Measurements from ENCODE around the gene ARRB1. TPM values are rescaled to one million over a fixed set of nuclear protein-coding genes. Genes with fewer than 3 reads are reported as not detected.

ARRB1 gene
- total RNA-seq, 1 experiment from 2014 or later, result 24.2 TPM

GRCh38 chr11:75305993-75306392 lies 45.5 kb downstream of the ARRB1 start:
- H3K4me3 ChIP-seq (replicated peaks in 1 of 2; ENCODE audit: low read depth in 1 of 2, low read length in 2 of 2), result no peak overlapping the region
- H3K27me3 ChIP-seq (ENCODE audit: insufficient read depth, low read length), result no peaks in the 10 kb centered on the region
- POLR2A ChIA-PET, result no interaction called here
- H3K4me1 ChIP-seq (ENCODE audit: control insufficient read depth in 1 of 2, insufficient read depth in 2 of 2, low read length in 2 of 2), result peaks cover 0 to 18% of the 10 kb centered on the region in 2 experiments; a peak in 2 of 4 replicates
- ATAC-seq, result no peak
- TF ChIP-seq JUND (IDR thresholded peaks at IDR 0.05) (no peak), RAD21 (IDR thresholded peaks at IDR 0.05; ENCODE audit: low read depth) (no peak), YY1 (IDR thresholded peaks at IDR 0.05; ENCODE audit: extremely low read depth, insufficient replicate concordance, low read depth, low read length) (no peak), EGR1 (IDR thresholded peaks at IDR 0.05; ENCODE audit: low read depth) (no peak), EZH2phosphoT487 (IDR thresholded peaks at IDR 0.05; ENCODE audit: borderline replicate concordance) (no peak), SIN3A (IDR thresholded peaks at IDR 0.05; ENCODE audit: low read depth) (no peak), CEBPB (IDR thresholded peaks at IDR 0.05; ENCODE audit: low read depth) (no peak), REST (IDR thresholded peaks at IDR 0.05; ENCODE audit: low read depth) (no peak), FOSL1 (IDR thresholded peaks at IDR 0.05; ENCODE audit: low read depth) (no peak), POLR2AphosphoS5 (IDR thresholded peaks at IDR 0.05; ENCODE audit: low read depth, low read length) (no peak), SRF (IDR thresholded peaks at IDR 0.05; ENCODE audit: low read depth) (no peak), EZH2 (IDR thresholded peaks at IDR 0.05) (no peak), CBX3 (IDR thresholded peaks at IDR 0.05; ENCODE audit: low read depth) (no peak), TCF7L2 (IDR thresholded peaks at IDR 0.05; ENCODE audit: borderline replicate concordance, extremely low read depth, insufficient read depth, insufficient read length) (no peak), ZNF274 (IDR thresholded peaks at IDR 0.05; ENCODE audit: low read depth, low read length) (no peak), SP1 (IDR thresholded peaks at IDR 0.05; ENCODE audit: low read depth) (no peak)
- TF ChIP-seq, protein P1, sequence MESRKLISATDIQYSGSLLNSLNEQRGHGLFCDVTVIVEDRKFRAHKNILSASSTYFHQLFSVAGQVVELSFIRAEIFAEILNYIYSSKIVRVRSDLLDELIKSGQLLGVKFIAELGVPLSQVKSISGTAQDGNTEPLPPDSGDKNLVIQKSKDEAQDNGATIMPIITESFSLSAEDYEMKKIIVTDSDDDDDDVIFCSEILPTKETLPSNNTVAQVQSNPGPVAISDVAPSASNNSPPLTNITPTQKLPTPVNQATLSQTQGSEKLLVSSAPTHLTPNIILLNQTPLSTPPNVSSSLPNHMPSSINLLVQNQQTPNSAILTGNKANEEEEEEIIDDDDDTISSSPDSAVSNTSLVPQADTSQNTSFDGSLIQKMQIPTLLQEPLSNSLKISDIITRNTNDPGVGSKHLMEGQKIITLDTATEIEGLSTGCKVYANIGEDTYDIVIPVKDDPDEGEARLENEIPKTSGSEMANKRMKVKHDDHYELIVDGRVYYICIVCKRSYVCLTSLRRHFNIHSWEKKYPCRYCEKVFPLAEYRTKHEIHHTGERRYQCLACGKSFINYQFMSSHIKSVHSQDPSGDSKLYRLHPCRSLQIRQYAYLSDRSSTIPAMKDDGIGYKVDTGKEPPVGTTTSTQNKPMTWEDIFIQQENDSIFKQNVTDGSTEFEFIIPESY (IDR thresholded peaks at IDR 0.05; ENCODE audit: extremely low read depth, insufficient replicate concordance, low read length), result no peak
- TF ChIP-seq, protein P2, sequence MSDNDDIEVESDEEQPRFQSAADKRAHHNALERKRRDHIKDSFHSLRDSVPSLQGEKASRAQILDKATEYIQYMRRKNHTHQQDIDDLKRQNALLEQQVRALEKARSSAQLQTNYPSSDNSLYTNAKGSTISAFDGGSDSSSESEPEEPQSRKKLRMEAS (IDR thresholded peaks at IDR 0.05), result no peak
- no peak overlapping the region for H3K4me2 ChIP-seq (ENCODE audit: low read length)
- H2AFZ ChIP-seq (ENCODE audit: low read depth, low read length, poor library complexity, severe bottlenecking), result no peak overlapping the region
- H3K9ac ChIP-seq (ENCODE audit: low read length), result no peak overlapping the region
- RAD21 ChIA-PET (ENCODE audit: low non-redundant PET in 1 of 2, low total read pairs in 2 of 2, uncharacterized antibody in 2 of 2, unreplicated experiment in 2 of 2), result no interaction called here
- H3K36me3 ChIP-seq (ENCODE audit: control insufficient read depth in 1 of 2, insufficient read depth in 2 of 2, low read length in 2 of 2), result no peaks in the 10 kb centered on the region
- intact Hi-C loops (cut with micrococcal nuclease), result no loop called here
- no peaks in the 10 kb centered on the region for H3K9me2 ChIP-seq (ENCODE audit: insufficient read depth)
- CTCF ChIA-PET, result no interaction called here
- H3K27ac ChIP-seq (ENCODE audit: low read depth, low read length), result no peak overlapping the region
- H3K9me3 ChIP-seq (ENCODE audit: control insufficient read depth in 1 of 2, insufficient read depth in 1 of 2, low read depth in 1 of 2, low read length in 2 of 2), result no peaks in the 10 kb centered on the region
- no TSS peak for BruUV-seq (replicated peaks)
- DNase-seq (ENCODE audit: low read depth, low spot score), result no peak
- H3K79me2 ChIP-seq (ENCODE audit: insufficient read depth, low read length), result no peaks in the 10 kb centered on the region
- no peaks in the 10 kb centered on the region for H4K20me1 ChIP-seq (ENCODE audit: insufficient read depth)
